Kidney epithelial cell (primary cell): Measurements from ENCODE around the gene DSCAML1. TPM values are rescaled to one million over a fixed set of nuclear protein-coding genes. Genes with fewer than 3 reads are reported as not detected.

Experiments used
- DNase-seq: peaks from one replicate; pipeline ENCODE4 v3.0.0-alpha.2; 2010; ENCODE audit warnings: low read depth
- H3K27me3 ChIP-seq: 2 replicates; pipeline ENCODE4 v1.6.0; 2011; ENCODE audit warnings: low read length; ENCODE audit not compliant: control insufficient read depth, insufficient read depth
- H3K36me3 ChIP-seq: 2 replicates; pipeline ENCODE4 v1.5.1; 2011; ENCODE audit warnings: low read length; ENCODE audit not compliant: control insufficient read depth, insufficient read depth
- H3K4me3 ChIP-seq: 2 replicates; pipeline ENCODE4 v1.5.1; 2011; ENCODE audit warnings: low read depth, mild to moderate bottlenecking, control low read depth, low read length
- CTCF ChIP-seq: IDR thresholded peaks from 2 replicates; pipeline ENCODE4 v1.5.1; 2011; ENCODE audit warnings: mild to moderate bottlenecking, moderate library complexity, low read length, control low read depth, inconsistent platforms; ENCODE audit not compliant: insufficient read depth, poor library complexity, severe bottlenecking
- total RNA-seq: library from RNA; depleted of rRNA; stranded (reverse); fragments of >200 nt; gene quantifications from 2 replicates; pipeline ENCODE4 v1.2.3, GENCODE V29; 2015

Gene DSCAML1
- total RNA-seq, 1 donor from 2014 or later, result 3.1 TPM

GRCh38 chr11:117626576-117626975 is 170.4 kb downstream of the DSCAML1 start:
- TF ChIP-seq CTCF, result no peak
- no peaks in the 10 kb centered on the region for H3K36me3 ChIP-seq
- peaks cover 9% of the 10 kb centered on the region for H3K27me3 ChIP-seq
- no peak for DNase-seq
- H3K4me3 ChIP-seq, result no peak overlapping the region

- no peak for DNase-seq
- Histone ChIP-seq H3K36me3 (no peaks in the 10 kb centered on the region), H3K27me3 (peaks cover 9% of the 10 kb centered on the region), H3K4me3 (no peak overlapping the region)
- TF ChIP-seq CTCF, result no peak
Measured at GRCh38 chr11:117625237-117625636, 171.8 kb downstream of the DSCAML1 start.

GRCh38 chr11:117623831-117624271 is 173.2 kb downstream of the DSCAML1 start:
- no peak for TF ChIP-seq CTCF
- no peak for DNase-seq
- peaks cover 5% of the 10 kb centered on the region for H3K27me3 ChIP-seq
- no peak overlapping the region for H3K4me3 ChIP-seq
- no peaks in the 10 kb centered on the region for H3K36me3 ChIP-seq

GRCh38 chr11:117621226-117621625 is 175.8 kb downstream of the DSCAML1 start:
- H3K36me3 ChIP-seq, result no peaks in the 10 kb centered on the region
- peak; percentile 43 for TF ChIP-seq CTCF
- no peak for DNase-seq
- H3K4me3 ChIP-seq, result no peak overlapping the region
- H3K27me3 ChIP-seq, result peaks cover 2% of the 10 kb centered on the region

- no peak for DNase-seq
- H3K27me3 ChIP-seq, result peaks cover 2% of the 10 kb centered on the region
- TF ChIP-seq CTCF, result no peak
- H3K4me3 ChIP-seq, result no peak overlapping the region
- no peaks in the 10 kb centered on the region for H3K36me3 ChIP-seq
Measured at GRCh38 chr11:117620659-117621058, 176.4 kb downstream of the DSCAML1 start.

GRCh38 chr11:117620086-117620485 is 176.9 kb downstream of the DSCAML1 start:
- Histone ChIP-seq H3K36me3 (no peaks in the 10 kb centered on the region), H3K27me3 (peaks cover 2% of the 10 kb centered on the region), H3K4me3 (no peak overlapping the region)
- no peak for TF ChIP-seq CTCF
- DNase-seq, result no peak
